Brain microvascular endothelial cell (primary cell): ENCODE results near the gene LNX2.

Experiments
- DNase-seq: peaks from one replicate; pipeline ENCODE4 v3.0.0-alpha.2; 2020
- H3K27ac ChIP-seq: fragments of 250-450 bp; sonication (Bioruptor Pico); 2 replicates; pipeline ENCODE4 v1.5.1; 2020; ENCODE audit warnings: mild to moderate bottlenecking, moderate library complexity
- H3K27me3 ChIP-seq: fragments of 250-450 bp; sonication (Bioruptor Pico); replicated peaks from 2 replicates; pipeline ENCODE4 v1.5.1; 2020; ENCODE audit warnings: mild to moderate bottlenecking
- H3K36me3 ChIP-seq: fragments of 250-450 bp; sonication (Bioruptor Pico); replicated peaks from 2 replicates; pipeline ENCODE4 v1.5.1; 2020; ENCODE audit warnings: mild to moderate bottlenecking
- H3K4me3 ChIP-seq: 2 replicates; pipeline ENCODE4 v1.5.1; 2011; ENCODE audit warnings: low read depth, mild to moderate bottlenecking, control low read depth, low read length, moderate library complexity
- in situ Hi-C: cut with HindIII; loops from 2 replicates; pipeline ENCODE4 v1.10.0; 2017; ENCODE audit warnings: low sequenced_read_pairs, low pct_ligation_motif_present
- TF ChIP-seq, protein P1 (sequence below): IDR thresholded peaks from 2 replicates; pipeline ENCODE4 v1.5.1; 2011; ENCODE audit warnings: low read depth, mild to moderate bottlenecking, moderate library complexity, low read length, control low read depth, inconsistent platforms; ENCODE audit errors: missing control alignments

The LNX2 gene

DNA sequence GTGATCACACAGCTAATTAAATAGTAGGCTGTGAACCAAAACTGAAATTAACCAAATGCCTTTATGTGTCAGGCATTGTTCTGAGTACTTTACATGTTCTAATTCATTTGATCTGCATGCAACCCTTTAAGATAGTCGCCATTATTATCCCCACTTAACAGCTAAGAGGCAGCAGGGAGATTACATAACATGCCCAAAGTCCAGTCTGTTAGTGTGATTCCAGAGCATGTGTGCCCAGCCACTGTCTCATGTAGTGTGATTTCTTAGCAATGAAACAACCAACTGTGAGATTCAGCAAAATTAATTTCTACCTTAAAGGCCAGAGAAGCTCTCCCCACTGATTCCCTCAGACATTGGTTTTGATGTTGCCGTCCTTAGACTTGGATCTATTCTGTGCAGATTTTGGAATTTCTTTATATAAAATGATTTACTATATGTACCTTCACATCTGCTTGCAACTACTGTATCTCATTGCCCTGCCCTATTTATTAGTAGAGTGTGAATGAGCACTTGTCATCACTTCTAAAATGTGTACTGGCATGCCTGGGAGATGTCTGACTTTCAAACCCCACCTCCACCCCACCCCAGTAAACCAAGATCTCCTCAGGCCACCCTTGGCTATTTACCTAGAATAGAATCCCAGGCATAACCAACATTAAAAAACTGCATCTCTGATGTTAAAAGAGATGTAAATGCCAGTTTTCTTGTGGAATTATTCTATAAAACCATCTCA, 42.6 kb upstream of the LNX2 start:
- Histone ChIP-seq H3K36me3 (peaks cover 3% of the 10 kb centered on the region), H3K4me3 (no peak overlapping the region), H3K27me3 (no peaks in the 10 kb centered on the region), H3K27ac (no peak overlapping the region)
- TF ChIP-seq, protein P1, sequence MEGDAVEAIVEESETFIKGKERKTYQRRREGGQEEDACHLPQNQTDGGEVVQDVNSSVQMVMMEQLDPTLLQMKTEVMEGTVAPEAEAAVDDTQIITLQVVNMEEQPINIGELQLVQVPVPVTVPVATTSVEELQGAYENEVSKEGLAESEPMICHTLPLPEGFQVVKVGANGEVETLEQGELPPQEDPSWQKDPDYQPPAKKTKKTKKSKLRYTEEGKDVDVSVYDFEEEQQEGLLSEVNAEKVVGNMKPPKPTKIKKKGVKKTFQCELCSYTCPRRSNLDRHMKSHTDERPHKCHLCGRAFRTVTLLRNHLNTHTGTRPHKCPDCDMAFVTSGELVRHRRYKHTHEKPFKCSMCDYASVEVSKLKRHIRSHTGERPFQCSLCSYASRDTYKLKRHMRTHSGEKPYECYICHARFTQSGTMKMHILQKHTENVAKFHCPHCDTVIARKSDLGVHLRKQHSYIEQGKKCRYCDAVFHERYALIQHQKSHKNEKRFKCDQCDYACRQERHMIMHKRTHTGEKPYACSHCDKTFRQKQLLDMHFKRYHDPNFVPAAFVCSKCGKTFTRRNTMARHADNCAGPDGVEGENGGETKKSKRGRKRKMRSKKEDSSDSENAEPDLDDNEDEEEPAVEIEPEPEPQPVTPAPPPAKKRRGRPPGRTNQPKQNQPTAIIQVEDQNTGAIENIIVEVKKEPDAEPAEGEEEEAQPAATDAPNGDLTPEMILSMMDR = no peak
- DNase-seq = no peak
- in situ Hi-C loops = no loop called here

DNA sequence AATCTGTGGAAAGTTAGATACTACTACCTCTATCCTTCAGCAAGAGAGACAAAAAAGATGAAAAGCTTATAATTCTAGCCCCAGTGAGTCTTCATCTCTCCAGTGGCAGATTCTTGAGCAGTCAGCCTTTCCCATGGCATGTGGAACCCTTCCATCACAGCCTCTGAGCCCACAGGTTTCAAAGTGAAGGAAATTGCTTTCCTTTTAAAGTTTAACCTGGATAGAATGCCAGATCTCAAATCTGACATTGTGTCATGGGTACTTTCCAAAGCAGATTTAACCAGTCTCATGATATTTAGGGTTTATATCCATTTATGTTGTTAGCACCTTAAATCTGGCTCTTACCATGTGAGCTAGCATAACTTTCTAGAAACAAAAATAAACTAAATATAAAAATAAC, 40.7 kb upstream of the LNX2 start:
- Histone ChIP-seq H3K4me3 (no peak overlapping the region), H3K36me3 (peaks cover 3% of the 10 kb centered on the region), H3K27ac (no peak overlapping the region), H3K27me3 (no peaks in the 10 kb centered on the region)
- DNase-seq = no peak
- in situ Hi-C loops = no loop called here
- TF ChIP-seq, protein P1 = no peak

DNA sequence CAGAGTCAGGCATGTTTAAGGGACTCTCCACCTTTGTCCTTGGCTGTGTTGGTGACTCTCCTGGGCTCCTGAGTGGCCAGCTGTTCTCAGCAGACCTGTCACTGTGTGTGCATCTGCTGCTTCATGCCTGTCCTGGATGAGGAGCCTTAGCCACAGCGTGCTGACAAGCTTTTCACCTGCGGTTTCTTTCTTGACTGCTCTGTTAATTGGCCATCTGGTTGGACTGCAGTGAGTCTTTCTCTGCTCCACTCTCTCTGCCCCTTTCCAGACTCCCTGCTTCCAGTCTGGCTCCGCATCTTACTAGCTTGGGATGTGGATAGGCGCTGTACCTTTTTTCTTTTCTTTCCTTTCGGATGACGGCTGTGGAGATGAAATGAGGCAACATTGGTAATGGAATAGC, 40.2 kb upstream of the LNX2 start:
- no peak overlapping the region for H3K4me3 ChIP-seq
- in situ Hi-C loops = no loop called here
- no peaks in the 10 kb centered on the region for H3K36me3 ChIP-seq
- TF ChIP-seq, protein P1 = no peak
- H3K27me3 ChIP-seq = no peaks in the 10 kb centered on the region
- DNase-seq = no peak
- no peak overlapping the region for H3K27ac ChIP-seq

DNA sequence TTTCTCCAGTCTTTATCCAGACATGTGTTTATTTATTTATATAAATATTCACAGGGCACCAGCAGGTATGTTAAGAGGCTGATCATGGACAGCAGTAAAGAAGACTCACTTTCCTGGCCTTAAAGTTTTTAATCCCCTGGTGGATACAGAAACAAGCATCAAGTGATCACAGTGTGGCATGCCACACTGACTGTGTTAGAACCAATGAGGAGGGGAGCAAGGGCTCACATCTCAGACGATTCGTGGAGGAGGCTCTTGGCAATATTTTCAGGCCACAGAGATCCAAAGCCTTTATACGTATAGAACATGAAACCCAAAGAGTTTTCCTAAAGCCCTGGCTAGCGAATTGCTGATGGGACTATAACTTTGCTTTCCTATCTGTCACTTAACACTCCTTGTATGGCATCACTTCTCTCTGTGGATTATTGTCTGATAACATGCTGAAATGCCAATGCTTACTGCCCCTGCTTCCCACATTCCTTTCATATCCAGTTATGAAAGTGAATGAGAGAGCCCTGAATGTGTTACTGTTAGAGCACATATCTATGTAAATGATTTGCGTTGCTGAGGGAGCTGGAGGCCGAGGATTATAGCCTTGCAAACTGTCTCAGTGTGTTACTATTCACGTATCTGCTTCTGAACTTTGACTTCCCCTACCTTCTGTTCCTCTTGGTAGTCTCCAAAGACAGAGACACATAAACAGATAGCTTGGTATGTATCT, 39.0 kb upstream of the LNX2 start:
- TF ChIP-seq, protein P1 = no peak
- no peak overlapping the region for H3K27ac ChIP-seq
- H3K27me3 ChIP-seq = no peaks in the 10 kb centered on the region
- no peak overlapping the region for H3K4me3 ChIP-seq
- no peaks in the 10 kb centered on the region for H3K36me3 ChIP-seq
- no peak for DNase-seq
- in situ Hi-C loops = no loop called here

DNA sequence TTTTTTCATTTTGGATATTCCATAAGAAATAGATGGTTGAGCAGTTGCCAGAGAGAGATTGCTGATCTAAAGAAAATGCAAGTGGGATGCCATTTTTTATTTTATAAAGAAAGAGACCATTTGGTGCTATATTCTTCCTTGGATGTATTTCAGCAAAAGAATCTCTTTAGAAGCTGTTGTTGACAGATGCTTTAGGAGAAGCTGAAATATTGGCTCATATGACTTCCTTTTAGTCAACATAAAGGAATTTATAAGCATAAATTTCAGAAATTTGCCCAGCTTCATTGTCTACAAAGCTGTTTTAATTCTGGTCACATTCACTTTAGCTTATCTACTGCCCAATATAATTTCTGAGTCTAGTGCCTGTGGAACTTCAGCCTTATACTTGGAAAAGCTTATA, 38.2 kb upstream of the LNX2 start:
- Histone ChIP-seq H3K27me3 (no peaks in the 10 kb centered on the region), H3K36me3 (no peaks in the 10 kb centered on the region), H3K4me3 (no peak overlapping the region), H3K27ac (no peak overlapping the region)
- TF ChIP-seq, protein P1 = no peak
- in situ Hi-C loops = no loop called here
- no peak for DNase-seq
